Measurements from ENCODE around the gene TMEM82.

Gene TMEM82

GRCh38 chr1:15796086-15796462 lies 53.8 kb downstream of the TMEM82 start:
- DNase-seq (ENCODE audit: extremely low spot score), result no peak
- ChIA-PET CTCF (interaction anchor here (0.6 to 1.0 kb wide), 5 partner anchors 22 to 625 kb away, joined by 3 to 8 read pairs (median 3); no protein-coding TSS in a partner anchor), POLR2A (interaction anchor here (1.6 to 4.2 kb wide), 3 partner anchors 38 to 53 kb away, joined by 3 to 27 read pairs (median 26); partner anchors contain the start of gene SPEN)
- TF ChIP-seq L3MBTL2 (conservative IDR thresholded peaks at IDR 0.05) (no peak), ARNT (IDR thresholded peaks at IDR 0.05) (no peak), NFRKB (IDR thresholded peaks at IDR 0.05) (no peak), BHLHE40 (IDR thresholded peaks at IDR 0.05; ENCODE audit: borderline replicate concordance) (no peak), FOXK2 (IDR thresholded peaks at IDR 0.05) (no peak), SUZ12 (IDR thresholded peaks at IDR 0.05) (no peak), SP1 (IDR thresholded peaks at IDR 0.05) (no peak), FOXM1 (IDR thresholded peaks at IDR 0.05; ENCODE audit: borderline replicate concordance) (no peak), TARDBP (IDR thresholded peaks at IDR 0.05) (no peak), FOXA1 (IDR thresholded peaks at IDR 0.05) (no peak), HDGF (IDR thresholded peaks at IDR 0.05; ENCODE audit: borderline replicate concordance) (no peak), ELF4 (IDR thresholded peaks at IDR 0.05) (no peak), CTBP1 (IDR thresholded peaks at IDR 0.05; ENCODE audit: borderline replicate concordance) (no peak), ZNF384 (IDR thresholded peaks at IDR 0.05) (no peak), LEF1 (IDR thresholded peaks at IDR 0.05; ENCODE audit: borderline replicate concordance) (no peak)
- TF ChIP-seq, protein P1, sequence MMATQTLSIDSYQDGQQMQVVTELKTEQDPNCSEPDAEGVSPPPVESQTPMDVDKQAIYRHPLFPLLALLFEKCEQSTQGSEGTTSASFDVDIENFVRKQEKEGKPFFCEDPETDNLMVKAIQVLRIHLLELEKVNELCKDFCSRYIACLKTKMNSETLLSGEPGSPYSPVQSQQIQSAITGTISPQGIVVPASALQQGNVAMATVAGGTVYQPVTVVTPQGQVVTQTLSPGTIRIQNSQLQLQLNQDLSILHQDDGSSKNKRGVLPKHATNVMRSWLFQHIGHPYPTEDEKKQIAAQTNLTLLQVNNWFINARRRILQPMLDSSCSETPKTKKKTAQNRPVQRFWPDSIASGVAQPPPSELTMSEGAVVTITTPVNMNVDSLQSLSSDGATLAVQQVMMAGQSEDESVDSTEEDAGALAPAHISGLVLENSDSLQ (IDR thresholded peaks at IDR 0.05), result no peak

Data from HEK293T (cell line).